Osteoblast (primary cell): ENCODE measurements around the gene GINS3. TPM values are rescaled to one million over a fixed set of nuclear protein-coding genes. Genes with fewer than 3 reads are reported as not detected.

Experiments used
- DNase-seq: peaks from one replicate; pipeline ENCODE4 v3.0.0; 2011; ENCODE audit warnings: low spot score, mixed read lengths; ENCODE audit not compliant: insufficient read length; ENCODE audit errors: missing footprints
- H2AFZ ChIP-seq: 2 replicates; pipeline ENCODE4 v1.6.0; 2011; ENCODE audit warnings: mild to moderate bottlenecking, low read length
- H3K27ac ChIP-seq: 2 replicates; pipeline ENCODE4 v1.5.1; 2011; ENCODE audit warnings: mild to moderate bottlenecking, low read depth, low read length, moderate library complexity
- H3K27me3 ChIP-seq: 2 replicates; pipeline ENCODE4 v1.6.0; 2012; ENCODE audit warnings: mild to moderate bottlenecking, control low read depth, inconsistent platforms, low read length, moderate library complexity; ENCODE audit not compliant: insufficient read depth
- H3K36me3 ChIP-seq: 2 replicates; pipeline ENCODE4 v1.5.1; 2011; ENCODE audit warnings: mild to moderate bottlenecking, low read length, control low read depth, moderate library complexity; ENCODE audit not compliant: insufficient read depth
- H3K4me1 ChIP-seq: 2 replicates; pipeline ENCODE4 v1.5.1; 2011; ENCODE audit warnings: mild to moderate bottlenecking, low read length, control low read depth, moderate library complexity; ENCODE audit not compliant: insufficient read depth
- H3K4me2 ChIP-seq: 2 replicates; pipeline ENCODE4 v1.6.0; 2011; ENCODE audit warnings: mild to moderate bottlenecking, low read length; ENCODE audit not compliant: insufficient read depth
- H3K4me3 ChIP-seq: fragments of 200-600 bp; sonication (generic); 3 replicates; pipeline ENCODE4 v1.5.1; 2012; ENCODE audit warnings: mild to moderate bottlenecking, low read length, inconsistent platforms; ENCODE audit not compliant: insufficient read depth
- H3K79me2 ChIP-seq: 2 replicates; pipeline ENCODE4 v1.6.0; 2012; ENCODE audit warnings: mild to moderate bottlenecking, low read length, control low read depth, inconsistent platforms; ENCODE audit not compliant: insufficient read depth
- H3K9me3 ChIP-seq: 2 replicates; pipeline ENCODE4 v1.5.1; 2011; ENCODE audit warnings: low read depth, low read length, control low read depth
- H4K20me1 ChIP-seq: 2 replicates; pipeline ENCODE4 v1.6.0; 2012; ENCODE audit warnings: mild to moderate bottlenecking, low read length, control low read depth; ENCODE audit not compliant: insufficient read depth
- total RNA-seq: library from RNA; depleted of rRNA; stranded (reverse); fragments of >200 nt; gene quantifications from 2 replicates; pipeline ENCODE4 v1.2.3, GENCODE V29; 2012
- TF ChIP-seq, protein P1 (sequence below): IDR thresholded peaks from 2 replicates; pipeline ENCODE4 v1.5.1; 2011; ENCODE audit warnings: mild to moderate bottlenecking, low read depth, low read length, moderate library complexity; ENCODE audit errors: extremely low read depth

The GINS3 gene
- total RNA-seq, 1 donor: 1.1 TPM

DNA sequence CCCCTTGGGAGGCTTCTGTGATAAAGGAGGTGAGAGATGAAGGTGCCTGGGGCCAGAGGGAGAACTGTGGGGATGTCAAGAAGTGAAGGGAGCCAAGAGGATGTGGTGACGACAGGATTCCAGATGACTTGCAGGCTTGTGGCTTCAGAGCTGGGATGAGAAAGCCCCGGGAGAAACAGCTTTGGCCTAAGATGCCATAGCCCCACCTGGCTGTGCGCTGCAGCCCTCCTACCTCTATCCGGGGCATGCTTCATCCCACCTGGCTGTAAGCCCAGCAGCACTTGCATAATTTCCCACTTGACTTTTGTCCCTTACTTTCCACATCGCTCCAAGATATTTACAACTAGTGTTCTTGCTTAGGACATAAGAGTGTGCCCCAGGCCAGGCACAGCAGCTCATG, 29.3 kb downstream of the GINS3 start:
- H3K36me3 ChIP-seq: no peaks in the 10 kb centered on the region
- no peak overlapping the region for H3K4me3 ChIP-seq
- H3K79me2 ChIP-seq: no peaks in the 10 kb centered on the region
- peaks cover 6% of the 10 kb centered on the region for H3K27me3 ChIP-seq
- H2AFZ ChIP-seq: no peak overlapping the region
- no peak overlapping the region for H3K4me2 ChIP-seq
- TF ChIP-seq, protein P1, sequence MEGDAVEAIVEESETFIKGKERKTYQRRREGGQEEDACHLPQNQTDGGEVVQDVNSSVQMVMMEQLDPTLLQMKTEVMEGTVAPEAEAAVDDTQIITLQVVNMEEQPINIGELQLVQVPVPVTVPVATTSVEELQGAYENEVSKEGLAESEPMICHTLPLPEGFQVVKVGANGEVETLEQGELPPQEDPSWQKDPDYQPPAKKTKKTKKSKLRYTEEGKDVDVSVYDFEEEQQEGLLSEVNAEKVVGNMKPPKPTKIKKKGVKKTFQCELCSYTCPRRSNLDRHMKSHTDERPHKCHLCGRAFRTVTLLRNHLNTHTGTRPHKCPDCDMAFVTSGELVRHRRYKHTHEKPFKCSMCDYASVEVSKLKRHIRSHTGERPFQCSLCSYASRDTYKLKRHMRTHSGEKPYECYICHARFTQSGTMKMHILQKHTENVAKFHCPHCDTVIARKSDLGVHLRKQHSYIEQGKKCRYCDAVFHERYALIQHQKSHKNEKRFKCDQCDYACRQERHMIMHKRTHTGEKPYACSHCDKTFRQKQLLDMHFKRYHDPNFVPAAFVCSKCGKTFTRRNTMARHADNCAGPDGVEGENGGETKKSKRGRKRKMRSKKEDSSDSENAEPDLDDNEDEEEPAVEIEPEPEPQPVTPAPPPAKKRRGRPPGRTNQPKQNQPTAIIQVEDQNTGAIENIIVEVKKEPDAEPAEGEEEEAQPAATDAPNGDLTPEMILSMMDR: no peak
- no peaks in the 10 kb centered on the region for H4K20me1 ChIP-seq
- H3K27ac ChIP-seq: no peak overlapping the region
- no peak for DNase-seq
- H3K9me3 ChIP-seq: no peaks in the 10 kb centered on the region
- peaks cover 6% of the 10 kb centered on the region for H3K4me1 ChIP-seq

DNA sequence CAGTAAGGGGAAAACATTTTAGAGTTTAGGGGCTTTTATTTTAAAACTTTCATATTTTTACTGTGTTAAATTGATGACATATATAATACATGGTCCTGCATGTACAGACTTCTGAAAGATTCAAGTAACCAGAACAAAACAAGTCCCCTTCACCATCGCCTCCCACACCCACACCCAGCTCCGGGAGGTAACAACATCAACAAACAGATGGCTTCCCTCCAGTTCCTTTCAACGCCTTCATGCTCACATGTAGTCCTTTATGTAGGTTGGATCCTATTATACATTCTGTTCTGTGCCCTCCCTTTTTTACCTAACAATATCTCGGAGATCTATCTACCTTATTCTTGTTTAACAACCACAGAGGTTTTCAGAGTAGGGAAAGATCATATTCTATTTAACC, 30.5 kb downstream of the GINS3 start:
- Histone ChIP-seq H3K27me3 (peaks cover 6% of the 10 kb centered on the region), H3K79me2 (no peaks in the 10 kb centered on the region), H3K36me3 (no peaks in the 10 kb centered on the region), H3K27ac (no peak overlapping the region), H4K20me1 (no peaks in the 10 kb centered on the region), H3K4me1 (peaks cover 6% of the 10 kb centered on the region), H2AFZ (no peak overlapping the region), H3K4me2 (no peak overlapping the region), H3K9me3 (no peaks in the 10 kb centered on the region), H3K4me3 (no peak overlapping the region)
- TF ChIP-seq, protein P1: no peak
- DNase-seq: no peak

GRCh38 chr16:58425245-58425644, 33.0 kb downstream of the GINS3 start:
- Histone ChIP-seq H3K4me1 (no peaks in the 10 kb centered on the region), H3K4me3 (no peak overlapping the region), H2AFZ (no peak overlapping the region), H3K4me2 (no peak overlapping the region), H3K9me3 (no peaks in the 10 kb centered on the region), H3K79me2 (no peaks in the 10 kb centered on the region), H3K27ac (no peak overlapping the region), H3K36me3 (no peaks in the 10 kb centered on the region), H3K27me3 (peaks cover 15% of the 10 kb centered on the region), H4K20me1 (no peaks in the 10 kb centered on the region)
- DNase-seq: no peak
- TF ChIP-seq, protein P1: no peak

GRCh38 chr16:58425756-58426494, 33.7 kb downstream of the GINS3 start:
- Histone ChIP-seq H3K9me3 (no peaks in the 10 kb centered on the region), H2AFZ (no peak overlapping the region), H3K4me3 (no peak overlapping the region), H3K27me3 (peaks cover 15% of the 10 kb centered on the region), H3K36me3 (no peaks in the 10 kb centered on the region), H3K4me2 (no peak overlapping the region), H3K4me1 (no peaks in the 10 kb centered on the region), H3K79me2 (no peaks in the 10 kb centered on the region), H4K20me1 (no peaks in the 10 kb centered on the region), H3K27ac (no peak overlapping the region)
- TF ChIP-seq, protein P1: no peak
- no peak for DNase-seq
